GM13976 (cell line): ENCODE data around the gene ZCCHC7.
A peak's percentile ranks its signal among the peaks of the same experiment; 100 is the strongest.
"Not testable (repeated sequence)": the region's sequence is repeated elsewhere in the genome, so short reads cannot be mapped to it uniquely, and the experiment has no call there.

Experiments used
- DNase-seq: peaks from one replicate; pipeline ENCODE4 v3.0.0; 2012; ENCODE audit warnings: low spot score
- CTCF ChIP-seq: IDR thresholded peaks from 2 replicates; pipeline ENCODE4 v1.5.1; 2012; ENCODE audit warnings: borderline replicate concordance, mild to moderate bottlenecking; ENCODE audit not compliant: insufficient read depth; ENCODE audit errors: extremely low read depth, missing control alignments, control extremely low read depth
- in situ Hi-C: fragments of 300-500 bp; cut with MboI; formaldehyde crosslinking; loops from one replicate; pipeline ENCODE4 v1.12.0; 2022; ENCODE audit warnings: low sequenced_read_pairs, mixed read lengths, inconsistent platforms; ENCODE audit not compliant: unreplicated experiment

Gene ZCCHC7

GRCh38 chr9:37155601-37156000 is 35.2 kb downstream of the ZCCHC7 start:
- in situ Hi-C loops = no loop called here
- TF ChIP-seq CTCF = no peak
- no peak for DNase-seq

- DNase-seq = no peak
- TF ChIP-seq CTCF = no peak
- in situ Hi-C loops = no loop called here
Observed at GRCh38 chr9:37156205-37156604, 35.8 kb downstream of the ZCCHC7 start.

- DNase-seq = no peak
Observed at GRCh38 chr9:37156781-37157356, 36.5 kb downstream of the ZCCHC7 start.

GRCh38 chr9:37157726-37158377 is 37.5 kb downstream of the ZCCHC7 start:
- in situ Hi-C loops = no loop called here
- no peak for DNase-seq
- no peak for TF ChIP-seq CTCF

More at GRCh38 chr9:37156781-37157356, 36.5 kb downstream of the ZCCHC7 start:
- no peak for TF ChIP-seq CTCF
- in situ Hi-C loops = no loop called here

GRCh38 chr9:37163299-37163698 is 42.9 kb downstream of the ZCCHC7 start:
- in situ Hi-C loops = no loop called here

GRCh38 chr9:37164335-37164734 is 44.0 kb downstream of the ZCCHC7 start:
- in situ Hi-C loops = not testable (repeated sequence)

More at GRCh38 chr9:37163299-37163698, 42.9 kb downstream of the ZCCHC7 start:
- no peak for TF ChIP-seq CTCF
- peak; percentile 41 for DNase-seq

GRCh38 chr9:37165644-37166043 is 45.3 kb downstream of the ZCCHC7 start:
- no peak for DNase-seq
- no peak for TF ChIP-seq CTCF
- in situ Hi-C loops = no loop called here

More at GRCh38 chr9:37164335-37164734, 44.0 kb downstream of the ZCCHC7 start:
- DNase-seq = not testable (repeated sequence)
